ENCODE measurements around the gene ERBB4.

The ERBB4 gene

DNA sequence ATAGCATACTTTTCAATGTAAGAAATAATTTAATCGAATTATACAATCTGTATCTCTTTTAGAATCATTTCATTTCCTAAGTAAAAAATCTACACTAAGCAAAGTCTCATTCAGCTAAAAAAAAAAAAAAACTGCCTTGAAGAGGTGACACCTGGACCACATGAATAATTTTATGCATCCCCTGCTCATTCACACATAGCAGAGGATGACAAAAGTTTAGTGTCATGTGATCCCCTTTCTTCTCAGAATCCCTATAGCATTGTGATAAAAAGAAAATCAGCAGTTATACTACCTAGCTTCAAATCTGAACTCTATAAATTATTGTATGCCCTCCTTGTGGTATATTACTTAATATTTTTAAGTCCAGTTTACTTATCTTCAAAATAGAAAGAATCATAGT, 603.8 kb downstream of the ERBB4 start:
- DNase-seq (ENCODE audit: low read depth in 1 of 2, low spot score in 1 of 2), result no peak

DNA sequence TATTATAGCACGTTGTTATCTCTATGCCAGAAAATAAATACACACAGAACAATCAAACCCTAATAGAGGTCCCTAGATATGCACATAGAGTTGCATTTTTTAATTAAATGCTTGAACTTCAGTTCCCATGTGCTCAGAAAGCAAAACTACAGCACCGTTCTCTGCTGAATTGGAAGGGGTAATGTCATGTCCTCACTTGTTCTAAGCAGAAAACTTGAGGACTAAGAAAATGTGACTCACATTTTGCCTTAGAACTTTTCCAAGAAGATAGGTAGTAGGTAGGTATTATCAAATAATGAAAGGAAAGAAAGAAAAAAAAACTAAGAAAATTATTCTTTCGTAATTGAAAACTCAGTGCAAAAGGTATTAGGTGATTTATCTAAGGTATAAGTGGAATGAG, 607.3 kb downstream of the ERBB4 start:
- no peak for DNase-seq (ENCODE audit: low read depth in 1 of 2, low spot score in 1 of 2)

DNA sequence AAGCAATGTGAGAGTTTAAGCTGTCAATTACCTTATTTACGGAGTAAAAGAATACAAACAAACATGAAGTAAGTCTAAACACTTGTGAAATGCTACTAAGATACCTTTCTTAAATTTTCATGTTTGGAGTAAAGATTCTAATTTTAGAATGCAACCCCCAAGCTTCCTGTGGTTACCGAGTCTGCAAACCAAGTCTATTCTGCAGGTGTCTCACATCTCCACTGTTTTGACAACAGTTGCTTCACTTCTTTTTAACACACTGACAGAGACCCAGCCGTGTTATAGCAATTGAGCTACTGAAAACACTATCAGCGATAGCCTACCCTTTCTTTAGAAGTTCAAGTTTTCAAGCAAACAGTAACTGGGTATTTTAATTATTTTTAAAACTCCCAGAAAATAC, 608.3 kb downstream of the ERBB4 start:
- no peak for DNase-seq (ENCODE audit: low read depth in 1 of 2, low spot score in 1 of 2)

DNA sequence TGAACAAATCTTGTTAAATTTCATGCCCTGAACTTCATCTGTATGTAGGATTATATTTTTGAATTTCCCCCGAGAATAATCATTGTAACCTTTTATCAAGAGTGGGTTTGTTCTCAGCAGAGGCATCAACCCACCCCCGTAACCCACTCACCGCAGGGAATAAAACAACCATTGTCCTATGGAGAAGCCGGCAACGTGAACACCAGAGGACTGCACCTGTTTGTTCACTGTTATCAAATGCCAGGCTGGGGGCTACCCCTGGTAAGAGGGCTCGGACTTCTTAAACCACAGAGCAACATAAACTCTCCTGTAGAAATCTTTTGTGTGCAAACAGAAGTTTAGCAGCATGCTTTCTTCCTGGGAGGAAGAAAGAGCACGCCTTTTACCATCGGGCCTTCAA, 610.4 kb downstream of the ERBB4 start:
- no peak for DNase-seq (ENCODE audit: low read depth in 1 of 2, low spot score in 1 of 2)

DNA sequence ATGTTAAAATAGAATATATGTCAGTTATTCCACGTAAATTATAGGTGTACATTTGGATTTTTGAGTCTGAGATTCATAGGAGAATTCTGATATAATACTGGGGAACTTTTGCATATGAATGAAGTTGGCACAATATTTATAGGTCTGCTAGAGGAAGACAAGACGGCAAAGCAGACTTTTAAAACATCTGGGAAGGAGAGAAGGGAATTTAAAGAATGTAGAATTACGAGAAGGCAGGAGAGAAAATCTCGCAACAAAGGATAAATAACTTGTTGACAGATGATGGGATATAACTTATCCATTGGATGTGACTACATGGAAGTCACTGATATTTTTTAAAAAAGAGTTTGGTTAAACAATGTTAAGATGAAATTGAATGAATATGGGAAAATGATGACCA, 615.6 kb downstream of the ERBB4 start:
- DNase-seq (ENCODE audit: low read depth in 1 of 2, low spot score in 1 of 2), result no peak

DNA sequence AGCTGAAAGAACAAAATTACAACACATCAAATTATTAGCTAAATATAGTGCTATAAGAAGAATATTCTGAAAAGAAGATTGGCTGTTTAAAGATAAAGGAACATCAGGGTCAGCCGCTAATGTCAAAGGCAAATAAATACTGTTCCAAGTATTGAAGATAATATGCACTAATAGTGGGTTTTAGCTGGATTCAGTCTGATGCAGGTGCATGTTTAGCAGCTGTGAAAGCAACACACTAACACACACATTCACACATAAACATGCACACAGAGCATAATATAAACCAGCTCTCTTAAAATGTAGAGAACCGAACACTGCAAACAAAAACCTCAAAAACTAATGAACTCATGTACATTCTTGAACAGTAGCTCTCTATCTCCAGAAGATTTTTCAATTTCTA, 634.6 kb downstream of the ERBB4 start:
- DNase-seq (ENCODE audit: low read depth in 1 of 2, low spot score in 1 of 2), result no peak

DNA sequence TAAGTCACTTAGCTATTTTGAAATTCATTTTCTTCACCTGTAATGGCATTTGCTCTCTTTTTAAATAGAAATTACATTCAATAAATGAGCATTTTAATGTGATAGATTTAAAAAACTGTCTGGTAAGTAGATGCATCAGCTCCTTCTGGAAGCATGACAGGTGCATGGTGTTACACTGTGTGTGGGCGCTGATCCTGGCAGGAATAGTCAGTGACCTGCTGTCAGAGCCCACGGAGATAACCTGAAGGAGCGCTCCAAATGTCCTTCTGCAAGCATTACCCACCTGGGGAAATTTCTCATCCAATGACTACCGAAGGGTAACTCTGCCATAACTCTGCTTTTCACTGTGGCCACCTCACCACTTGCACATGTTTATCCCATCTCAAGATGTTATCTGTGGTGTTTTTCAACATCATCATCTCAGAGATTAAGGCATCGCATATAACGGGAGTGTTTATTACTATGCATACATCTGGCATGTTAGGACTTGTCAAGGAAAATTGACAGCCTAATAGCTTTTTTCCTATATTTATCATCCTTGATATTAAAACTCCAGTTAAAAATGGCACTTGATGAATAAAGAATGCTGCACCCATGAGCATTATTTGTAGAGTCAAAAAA, 637.3 kb downstream of the ERBB4 start:
- DNase-seq (ENCODE audit: low read depth in 1 of 2, low spot score in 1 of 2), result no peak

DNA sequence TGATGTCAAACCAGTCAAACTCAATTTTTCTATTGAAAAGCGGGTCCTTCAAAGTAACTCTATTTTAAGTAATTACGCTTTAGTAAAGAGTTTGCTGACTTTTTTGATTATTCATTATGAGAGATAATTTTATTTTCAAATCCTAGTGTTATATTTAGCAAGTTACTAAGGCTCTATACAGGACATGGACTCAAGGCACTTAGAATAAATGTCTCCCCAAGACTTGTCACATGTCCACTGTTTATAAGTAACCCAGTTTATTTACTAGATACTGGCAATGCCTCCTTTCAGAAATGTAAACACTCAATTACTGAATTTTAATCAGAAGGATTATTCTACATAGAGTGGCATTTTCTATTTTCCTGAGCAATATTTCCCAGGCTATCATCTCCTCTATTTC, 638.1 kb downstream of the ERBB4 start:
- DNase-seq (ENCODE audit: low read depth in 1 of 2, low spot score in 1 of 2), result no peak

DNA sequence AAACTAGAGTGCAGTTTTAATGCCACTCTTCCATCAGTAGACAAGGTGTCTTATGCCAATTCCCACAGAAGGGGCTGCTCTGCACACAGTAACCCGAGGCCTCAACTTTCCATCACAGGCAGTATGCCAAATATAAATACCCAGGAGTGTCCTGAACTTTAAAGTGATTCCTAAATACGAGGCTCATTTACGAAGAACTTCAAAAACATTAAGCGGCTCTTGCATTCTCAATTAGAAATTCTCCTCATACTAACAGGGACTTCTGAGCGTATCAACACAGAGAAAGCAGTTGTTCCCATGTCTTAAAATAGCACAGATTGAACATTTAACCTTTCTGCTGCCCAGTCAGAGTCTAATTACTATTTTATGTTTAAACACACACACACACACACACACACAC, 638.6 kb downstream of the ERBB4 start:
- DNase-seq (ENCODE audit: low read depth in 1 of 2, low spot score in 1 of 2), result no peak

DNA sequence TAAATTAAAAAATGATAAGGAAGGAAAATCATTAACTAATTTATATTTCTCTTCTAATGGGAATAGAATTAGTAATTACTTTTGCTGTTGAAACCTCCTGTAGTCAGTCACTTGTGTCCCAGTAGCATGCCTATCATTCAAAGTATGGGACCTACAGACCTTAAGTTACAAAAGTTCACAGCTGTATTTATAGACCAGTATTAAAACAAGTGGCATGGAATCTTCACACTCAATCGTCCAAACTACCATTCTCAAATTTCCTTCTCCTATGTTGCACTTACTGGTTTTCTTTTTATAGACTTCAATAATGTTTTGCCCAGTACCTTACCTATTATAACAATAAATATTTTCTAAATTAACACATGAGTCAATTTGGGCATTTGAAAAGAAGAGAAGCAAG, 639.9 kb downstream of the ERBB4 start:
- no peak for DNase-seq (ENCODE audit: low read depth in 1 of 2, low spot score in 1 of 2)

DNA sequence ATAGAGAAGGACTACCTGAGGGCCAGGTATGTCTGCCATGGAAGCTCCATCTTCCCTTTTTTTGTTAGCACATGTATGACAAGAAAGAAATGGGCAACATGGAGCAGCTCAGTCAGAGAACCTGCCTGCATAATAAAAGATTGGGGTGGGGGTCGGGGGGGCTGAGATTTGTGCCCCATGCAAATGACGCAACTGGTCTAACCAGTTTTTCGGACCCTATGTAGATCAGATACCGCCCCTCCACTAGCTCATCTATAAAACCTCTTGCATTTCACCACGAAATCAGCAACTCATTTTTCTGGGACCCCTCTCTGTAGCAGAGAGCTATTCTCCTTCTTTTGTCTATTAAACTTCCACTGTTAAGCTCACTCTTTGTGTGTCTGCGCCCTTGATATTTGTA, 657.2 kb downstream of the ERBB4 start:
- DNase-seq (ENCODE audit: low read depth in 1 of 2, low spot score in 1 of 2), result no peak

DNA sequence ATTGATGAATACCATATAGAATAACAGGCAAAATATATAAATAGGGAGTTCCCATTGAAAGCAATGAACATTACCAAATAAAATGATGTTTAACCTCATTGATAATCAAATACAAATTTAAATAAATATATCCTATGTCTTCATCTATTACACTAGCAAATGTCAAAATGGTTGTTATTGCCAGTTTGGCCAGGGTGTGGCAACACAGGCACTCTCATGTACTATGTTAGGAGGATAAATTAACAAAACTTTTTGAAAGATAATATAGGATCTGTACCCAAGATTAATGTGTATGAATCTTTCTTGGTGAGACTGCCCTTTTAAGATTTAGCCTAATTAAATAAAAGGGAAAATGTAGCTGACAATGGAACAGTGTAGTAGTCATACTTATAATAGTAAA, 659.3 kb downstream of the ERBB4 start:
- no peak for DNase-seq (ENCODE audit: low read depth in 1 of 2, low spot score in 1 of 2)

DNA sequence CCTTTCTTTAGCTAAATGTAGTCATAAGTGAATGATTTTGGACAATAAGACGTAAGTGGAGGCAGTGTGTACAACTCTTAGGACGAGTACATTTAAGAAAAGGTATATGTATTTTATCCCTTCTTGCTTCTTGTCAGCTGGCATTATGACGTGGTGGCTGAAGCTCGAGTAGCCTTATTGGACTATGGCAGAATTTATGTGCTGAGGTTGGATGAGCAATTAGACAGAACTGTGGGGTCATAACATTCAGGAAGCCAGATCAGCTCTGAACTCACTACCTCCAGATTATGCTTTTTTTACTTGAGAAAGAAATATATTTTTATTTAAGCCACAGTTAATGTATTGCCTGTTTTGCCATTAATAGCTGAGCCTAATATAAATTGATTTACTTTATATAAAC, 661.5 kb downstream of the ERBB4 start:
- DNase-seq (ENCODE audit: low read depth in 1 of 2, low spot score in 1 of 2), result no peak

DNA sequence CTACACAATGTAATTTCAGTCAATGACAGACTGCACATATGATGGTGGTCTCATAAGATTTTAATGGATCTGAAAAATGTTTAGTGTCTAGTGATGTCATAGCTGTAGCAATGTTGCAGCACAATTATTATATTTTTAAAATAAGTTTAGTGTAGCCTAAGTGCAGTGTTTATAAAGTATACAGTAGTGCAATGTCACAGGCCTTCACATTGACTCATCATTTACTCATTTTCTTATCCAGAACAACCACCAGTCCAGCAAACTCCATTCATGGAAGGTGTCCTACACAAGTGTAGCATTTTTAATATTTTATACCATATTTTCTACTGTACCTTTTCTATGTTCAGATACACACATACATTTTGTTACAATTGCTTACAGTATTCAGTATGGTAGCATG, 663.1 kb downstream of the ERBB4 start:
- DNase-seq (ENCODE audit: low read depth in 1 of 2, low spot score in 1 of 2), result no peak

DNA sequence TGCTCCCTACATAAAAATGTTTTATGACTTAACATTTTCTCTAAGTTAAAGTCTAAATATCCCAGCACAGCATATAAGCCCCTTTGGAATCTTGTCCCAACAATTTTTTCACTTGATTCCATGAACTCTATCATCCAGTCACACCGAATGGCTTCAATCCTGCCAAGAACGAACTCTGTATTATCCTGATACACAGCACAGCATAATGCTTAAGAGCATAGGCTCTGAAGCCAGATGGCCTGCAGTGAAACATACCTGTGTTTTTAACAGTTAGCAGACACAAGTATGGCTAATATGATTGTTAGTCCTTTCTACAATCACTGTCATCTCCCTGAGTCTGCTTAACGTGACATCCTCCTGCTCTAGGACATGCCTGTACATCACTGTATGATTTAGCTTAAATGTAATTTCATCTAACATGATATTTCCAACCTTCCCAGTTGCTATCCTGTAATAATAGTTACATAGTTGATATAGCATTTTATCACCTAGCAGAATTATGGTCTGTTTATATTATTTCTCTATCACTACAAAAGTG, 669.5 kb downstream of the ERBB4 start:
- no peak for DNase-seq (ENCODE audit: low read depth in 1 of 2, low spot score in 1 of 2)

DNA sequence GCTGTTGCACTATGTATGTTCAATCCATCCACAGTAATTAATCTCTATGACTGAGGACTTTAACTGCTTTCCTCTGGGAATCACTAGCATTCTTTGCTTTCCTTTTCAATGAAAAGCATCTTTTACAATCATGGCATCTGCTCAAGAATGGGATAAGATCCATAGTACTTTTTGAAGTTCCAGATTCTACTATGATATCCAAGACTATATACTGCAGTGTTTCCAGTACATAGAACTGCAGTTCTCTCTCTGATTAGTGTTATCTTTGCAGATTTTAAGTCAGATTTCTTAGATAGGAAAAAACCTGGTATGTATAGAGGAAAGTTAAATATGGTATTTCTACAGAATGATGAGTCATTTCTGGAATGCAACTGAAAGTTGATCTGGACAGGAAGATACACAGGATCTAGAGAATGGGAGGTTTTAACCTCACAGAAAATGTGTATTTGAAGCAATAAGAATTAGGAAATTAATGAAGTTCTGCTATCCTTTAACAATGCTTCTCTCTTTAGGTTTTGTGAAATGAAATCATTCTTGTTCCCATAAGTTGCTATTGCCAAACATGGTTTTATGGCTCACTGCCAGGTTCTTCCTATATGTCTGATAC, 670.7 kb downstream of the ERBB4 start:
- DNase-seq (ENCODE audit: low read depth in 1 of 2, low spot score in 1 of 2), result no peak

DNA sequence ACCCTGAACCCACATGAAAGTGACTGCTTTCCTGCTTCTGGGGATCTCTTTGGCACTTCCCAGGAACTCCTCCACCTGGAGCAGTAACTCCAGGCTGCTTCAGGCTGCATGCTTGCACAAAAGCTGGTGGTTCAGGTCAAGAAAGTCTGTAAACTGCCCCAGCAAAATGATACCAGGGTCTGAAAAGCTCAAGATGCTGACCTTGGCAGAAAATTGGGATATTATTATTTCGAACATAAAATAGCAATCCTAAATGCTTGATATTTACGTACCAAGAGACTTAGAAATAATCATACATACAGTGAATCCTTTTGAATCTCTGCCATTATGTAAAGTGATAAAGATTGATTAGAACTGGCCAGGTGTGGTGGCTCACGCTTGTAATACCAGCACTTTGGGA, 674.3 kb downstream of the ERBB4 start:
- no peak for DNase-seq (ENCODE audit: low read depth in 1 of 2, low spot score in 1 of 2)

DNA sequence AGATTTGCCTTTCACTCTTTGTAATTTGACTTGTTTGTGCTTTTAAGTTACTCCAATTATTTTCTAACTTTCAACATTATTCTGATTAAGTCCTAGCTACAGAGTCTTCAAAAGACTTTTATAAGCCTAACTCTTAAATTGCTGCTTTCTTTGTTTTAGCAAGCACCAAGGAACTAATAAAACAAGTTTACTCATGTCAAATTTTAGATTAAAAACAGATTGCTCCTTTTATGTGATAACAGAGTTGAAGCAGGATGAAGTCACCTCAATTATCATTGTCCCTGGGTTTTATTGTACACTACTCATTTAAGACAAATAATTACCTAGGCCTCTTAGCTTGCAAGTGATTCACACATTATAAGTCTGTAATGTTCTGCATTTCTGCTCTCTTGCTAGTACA, 678.4 kb downstream of the ERBB4 start:
- DNase-seq (ENCODE audit: low read depth in 1 of 2, low spot score in 1 of 2), result no peak

DNA sequence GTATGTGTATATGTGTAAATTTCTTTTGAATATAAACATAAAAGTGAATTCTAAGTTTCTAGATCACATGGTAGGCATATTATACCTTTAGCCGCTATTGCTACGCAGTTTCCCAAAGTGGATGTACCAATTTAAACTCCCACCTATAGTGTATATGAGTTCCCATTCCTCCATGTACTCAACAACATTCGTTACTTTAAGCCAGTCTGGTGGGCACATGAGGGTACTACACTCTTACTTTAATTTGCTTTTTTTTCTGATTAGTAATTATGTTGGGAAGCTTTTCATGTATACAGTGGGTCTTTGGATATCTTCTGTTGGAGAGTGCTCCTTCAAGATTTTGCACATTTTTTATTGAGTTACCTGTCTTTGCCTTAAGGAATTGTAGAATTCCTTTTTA, 683.8 kb downstream of the ERBB4 start:
- no peak for DNase-seq (ENCODE audit: low read depth in 1 of 2, low spot score in 1 of 2)

DNA sequence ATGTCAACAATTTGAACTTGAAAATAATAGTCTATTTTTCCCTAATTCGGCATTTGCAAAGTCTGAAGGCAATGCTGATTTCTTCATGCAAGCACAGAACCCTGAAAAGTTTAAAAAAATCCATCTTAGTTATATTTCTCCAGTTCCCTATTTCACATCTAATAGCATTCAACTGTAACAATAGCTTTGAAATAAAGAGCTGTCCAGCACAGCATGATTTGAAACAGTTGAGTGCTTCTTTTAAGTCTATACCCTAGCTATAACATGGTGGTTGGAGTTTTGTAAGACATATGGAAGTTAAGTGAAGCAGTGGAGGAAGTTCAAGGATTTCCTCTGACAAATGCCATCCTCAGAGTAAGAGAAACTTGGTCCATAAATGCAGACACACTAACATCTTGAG, 691.9 kb downstream of the ERBB4 start:
- DNase-seq (ENCODE audit: low read depth in 1 of 2, low spot score in 1 of 2), result no peak

DNA sequence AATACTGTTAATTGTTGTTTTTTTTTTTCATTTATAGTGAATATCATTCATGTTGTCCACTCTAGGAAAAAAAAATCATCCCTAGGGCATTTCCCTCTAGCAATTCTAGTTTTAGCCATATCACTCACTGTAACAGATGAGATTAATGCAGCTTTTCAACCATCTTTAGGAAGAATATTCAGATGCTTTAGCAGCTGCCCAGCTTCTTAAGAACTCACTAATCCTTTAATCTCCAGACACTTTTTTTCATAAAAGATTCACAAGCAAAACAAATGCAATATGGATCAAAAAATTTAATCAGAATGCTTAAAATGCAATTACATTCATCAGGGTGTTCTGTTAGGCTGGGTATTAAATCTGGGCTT, 692.6 kb downstream of the ERBB4 start:
- no peak for DNase-seq (ENCODE audit: low read depth in 1 of 2, low spot score in 1 of 2)

DNA sequence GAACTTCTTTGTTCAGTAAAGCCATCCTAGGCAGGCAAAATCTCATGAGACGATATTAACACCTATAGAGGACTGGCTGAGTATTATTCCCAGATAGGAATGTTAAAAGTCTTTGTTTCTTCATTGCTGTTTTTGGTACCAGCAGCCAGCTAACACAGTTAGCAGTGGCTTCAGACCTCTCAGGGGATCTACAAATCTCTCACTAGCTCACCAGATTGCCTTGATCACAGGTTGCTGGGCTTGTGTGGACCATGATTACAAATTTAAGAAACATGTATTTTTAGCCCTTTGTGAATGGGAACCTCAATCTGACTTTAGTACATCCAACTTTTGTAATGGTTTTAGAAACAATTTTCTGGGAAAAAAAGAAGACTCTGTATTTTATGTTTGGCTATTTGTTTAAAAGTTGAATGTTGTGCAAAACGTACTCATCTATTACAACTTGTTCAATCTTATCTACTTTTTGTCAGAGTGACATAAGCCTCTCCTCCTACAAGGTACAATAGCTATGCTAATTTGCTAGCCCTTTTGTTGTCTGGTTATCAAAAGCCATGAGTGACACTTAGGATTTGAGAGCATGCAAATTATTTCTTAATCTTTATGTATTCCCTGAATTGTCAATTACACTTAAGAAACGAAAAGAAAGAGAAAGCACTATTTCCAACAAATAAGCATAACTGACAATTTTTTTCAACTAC, 693.1 kb downstream of the ERBB4 start:
- DNase-seq (ENCODE audit: low read depth in 1 of 2, low spot score in 1 of 2), result no peak

DNA sequence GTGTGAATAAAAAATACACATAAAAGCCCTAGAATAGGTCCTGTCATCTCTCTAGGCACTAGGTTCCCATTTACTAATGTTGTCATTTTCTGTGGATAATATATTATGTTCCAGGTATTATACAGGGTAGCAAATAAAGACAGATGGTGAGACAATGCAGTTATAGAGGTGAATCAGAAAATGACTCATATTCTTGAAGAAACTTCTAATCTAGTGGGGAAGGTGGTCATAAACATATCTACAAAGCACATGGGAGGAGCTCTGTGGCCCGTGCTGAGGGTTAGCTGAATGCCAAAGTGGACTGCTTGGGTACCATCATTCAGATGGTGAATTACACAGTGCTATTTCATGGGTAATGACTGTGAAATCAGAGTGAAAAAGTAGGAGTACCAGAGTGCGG, 700.9 kb downstream of the ERBB4 start:
- DNase-seq (ENCODE audit: low read depth in 1 of 2, low spot score in 1 of 2), result no peak

Data from activated CD4-positive, alpha-beta T cell treated with anti-CD3 and anti-CD28 coated beads, Interleukin-2, amount 50 U/mL, for 24 hours (primary cell).